Renal cortical epithelial cell (primary cell): ENCODE data around the gene GSTM4. TPM values are rescaled to one million over a fixed set of nuclear protein-coding genes. Genes with fewer than 3 reads are reported as not detected.

Source experiments
- DNase-seq: peaks from one replicate; pipeline ENCODE4 v3.0.0-alpha.2; 2011; ENCODE audit warnings: low read depth
- total RNA-seq: library from RNA; depleted of rRNA; stranded (reverse); fragments of >200 nt; gene quantifications from 2 replicates; pipeline ENCODE4 v1.2.3, GENCODE V29; 2014

The GSTM4 gene
- total RNA-seq = 12.2 and 17.8 TPM in 2 replicates

DNA sequence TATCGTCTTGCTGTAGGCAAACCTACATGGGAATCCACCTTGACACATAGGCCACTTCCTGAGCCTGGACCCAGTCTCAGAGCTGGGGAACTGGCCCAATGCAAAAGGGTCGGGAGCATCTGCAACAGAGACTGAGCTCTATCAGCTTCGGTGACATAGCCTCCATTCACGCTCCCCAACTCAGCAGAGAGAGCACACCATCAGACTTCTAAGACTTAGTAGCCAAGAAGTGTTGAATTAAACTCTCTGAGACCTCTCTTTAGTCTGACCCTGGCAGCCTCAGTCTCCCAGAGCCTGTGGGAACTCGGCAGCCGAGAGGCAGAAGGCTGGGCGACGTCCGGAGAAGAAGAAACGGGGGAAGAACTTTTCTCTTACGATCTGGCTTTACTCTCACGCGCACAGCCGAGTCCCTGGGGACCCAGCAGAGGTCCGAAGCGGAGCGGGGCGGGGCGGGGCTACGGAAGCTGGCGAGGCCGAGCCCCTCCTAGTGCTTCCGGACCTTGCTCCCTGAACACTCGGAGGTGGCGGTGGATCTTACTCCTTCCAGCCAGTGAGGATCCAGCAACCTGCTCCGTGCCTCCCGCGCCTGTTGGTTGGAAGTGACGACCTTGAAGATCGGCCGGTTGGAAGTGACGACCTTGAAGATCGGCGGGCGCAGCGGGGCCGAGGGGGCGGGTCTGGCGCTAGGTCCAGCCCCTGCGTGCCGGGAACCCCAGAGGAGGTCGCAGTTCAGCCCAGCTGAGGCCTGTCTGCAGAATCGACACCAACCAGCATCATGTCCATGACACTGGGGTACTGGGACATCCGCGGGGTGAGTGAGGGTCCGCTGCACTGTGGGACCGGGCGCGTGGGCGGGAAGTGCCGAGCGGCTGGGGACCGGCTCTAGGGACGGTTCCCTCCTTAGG lies at the start of gene GSTM4:
TSS of gene GSTM4 (plus strand) at position 485 of the 905 bp plus-strand sequence. CDS start at position 776, 291 bp downstream.
- peak; percentile 33 for DNase-seq

- DNase-seq = no peak
Measured at GRCh38 chr1:109609881-109610280, 46.0 kb upstream of the GSTM4 start.

GRCh38 chr1:109610609-109611307 lies 45.1 kb upstream of the GSTM4 start:
- DNase-seq = peak; percentile 66

DNA sequence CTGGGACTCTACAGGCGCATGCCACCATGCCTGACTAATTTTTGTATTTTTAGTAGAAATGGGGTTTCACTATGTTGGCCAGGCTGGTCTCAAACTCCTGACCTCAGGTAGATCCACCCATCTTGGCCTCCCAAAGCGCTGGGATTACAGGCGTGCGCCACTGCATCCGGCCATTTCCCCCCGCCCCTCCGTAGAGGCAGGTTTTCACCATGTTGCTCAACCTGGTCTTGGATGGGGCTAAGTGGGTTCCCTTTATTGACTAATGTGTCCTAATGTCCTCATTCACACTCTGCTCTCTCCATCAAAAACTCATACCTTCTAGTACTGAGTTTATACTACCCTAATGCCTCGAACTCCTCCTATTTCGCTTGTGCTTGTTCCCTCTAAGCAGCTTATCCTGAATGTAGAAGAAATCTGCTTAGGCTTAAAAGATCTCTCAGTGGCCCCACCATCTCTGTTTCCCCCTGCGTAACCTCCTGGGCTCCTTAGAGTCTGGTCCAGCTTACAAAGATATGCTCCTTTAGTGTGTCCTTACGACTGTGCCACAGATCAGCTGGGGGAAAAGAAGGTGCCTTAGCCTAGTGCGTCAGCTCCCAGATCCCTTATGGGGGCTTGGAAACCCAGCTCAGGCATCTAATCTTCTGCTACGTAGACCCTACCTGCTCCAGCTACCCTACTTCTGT lies 44.5 kb upstream of the GSTM4 start:
- DNase-seq = no peak

GRCh38 chr1:109613361-109614147 lies 42.3 kb upstream of the GSTM4 start:
- DNase-seq = no peak

DNA sequence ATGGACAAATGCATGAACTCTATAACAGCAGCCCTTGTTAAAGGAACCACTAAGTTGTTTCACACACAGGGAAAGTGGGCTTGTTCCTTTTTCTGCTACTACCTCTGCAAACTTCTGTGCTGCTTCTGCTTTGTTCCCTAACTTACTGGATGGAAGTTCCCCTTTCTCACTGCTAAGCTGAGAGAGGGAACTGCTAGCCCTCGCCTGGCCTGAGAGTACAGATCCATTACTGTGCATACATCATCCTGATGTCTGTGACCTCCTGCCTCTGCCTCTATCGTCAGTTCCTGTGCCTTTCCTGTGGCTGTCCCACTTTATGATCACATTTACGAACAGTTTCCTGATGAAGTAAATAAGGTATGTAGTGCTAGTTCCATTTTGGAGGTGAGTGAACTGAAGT lies 40.0 kb upstream of the GSTM4 start:
- no peak for DNase-seq

DNA sequence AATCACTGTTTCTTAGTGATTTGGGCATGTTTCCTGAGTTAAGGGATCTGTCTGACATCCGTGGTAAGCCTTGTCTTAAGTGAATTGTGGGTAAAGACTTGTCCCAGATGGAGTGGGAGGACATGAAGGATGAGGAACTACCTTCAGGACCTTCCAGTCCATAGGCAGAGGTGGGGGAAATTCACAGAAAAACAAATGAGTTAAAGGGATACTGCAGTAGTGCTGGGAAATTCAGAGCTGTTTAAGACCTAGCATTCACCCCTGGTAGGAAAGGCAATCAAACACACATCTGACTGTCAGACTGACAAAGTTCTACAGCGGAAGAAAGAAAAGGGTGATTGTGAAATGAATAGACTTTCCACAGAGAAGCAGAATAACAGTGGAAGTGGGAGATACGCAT lies 39.5 kb upstream of the GSTM4 start:
- no peak for DNase-seq

GRCh38 chr1:109617291-109617801 lies 38.6 kb upstream of the GSTM4 start:
- DNase-seq = peak; percentile 98

- no peak for DNase-seq
Measured at GRCh38 chr1:109618661-109619575, 37.0 kb upstream of the GSTM4 start.

DNA sequence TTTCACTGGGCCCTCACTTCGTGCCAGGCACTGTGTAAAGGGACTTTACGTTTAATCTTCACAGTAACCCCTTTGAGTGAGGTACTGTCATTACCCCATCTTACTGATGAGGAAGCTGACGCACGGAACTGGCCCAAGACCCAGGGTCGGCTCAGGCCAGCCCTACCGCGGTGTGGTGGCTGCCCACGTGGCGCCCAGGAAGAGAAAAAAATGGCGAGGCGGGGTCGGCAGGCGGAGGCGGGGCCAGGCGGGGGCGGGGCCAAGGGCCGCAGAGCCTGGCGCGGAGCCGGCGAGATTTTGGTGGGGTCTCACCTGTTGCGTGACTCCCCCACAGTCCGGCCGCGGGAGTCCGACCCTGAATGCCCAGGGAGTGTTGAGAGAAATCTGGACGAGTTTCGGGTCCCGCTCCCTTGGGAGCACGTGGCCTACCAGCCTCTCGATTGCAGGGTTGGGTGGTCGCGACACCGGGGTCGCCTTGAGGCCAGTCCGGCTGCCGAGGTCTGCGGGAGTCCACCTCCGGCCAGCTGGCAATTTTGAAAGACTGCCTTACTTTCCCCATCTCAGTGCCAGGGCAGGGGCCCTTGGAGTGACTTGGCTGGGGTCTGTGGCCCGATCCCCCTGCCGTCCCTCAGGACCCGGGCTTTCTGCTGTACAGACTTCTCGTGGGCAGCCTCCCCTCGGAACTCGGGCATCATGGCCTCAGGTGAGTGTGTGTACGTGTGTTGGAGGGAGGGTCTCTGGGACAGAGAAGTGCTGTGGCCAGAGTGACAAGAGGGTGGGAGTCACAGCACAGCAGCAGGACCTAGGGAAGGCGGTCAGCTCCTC lies 36.1 kb upstream of the GSTM4 start, which contains the start of the genes AMPD2 and GNAT2:
TSS of gene AMPD2 (plus strand) at position 262 of the 825 bp plus-strand sequence. CDS start 1,339 bp downstream, outside the sequence.
TSS of gene GNAT2 (minus strand) at position 41 of the 825 bp plus-strand sequence. CDS start 6,746 bp downstream, outside the sequence.
- peak; percentile 78 for DNase-seq

DNA sequence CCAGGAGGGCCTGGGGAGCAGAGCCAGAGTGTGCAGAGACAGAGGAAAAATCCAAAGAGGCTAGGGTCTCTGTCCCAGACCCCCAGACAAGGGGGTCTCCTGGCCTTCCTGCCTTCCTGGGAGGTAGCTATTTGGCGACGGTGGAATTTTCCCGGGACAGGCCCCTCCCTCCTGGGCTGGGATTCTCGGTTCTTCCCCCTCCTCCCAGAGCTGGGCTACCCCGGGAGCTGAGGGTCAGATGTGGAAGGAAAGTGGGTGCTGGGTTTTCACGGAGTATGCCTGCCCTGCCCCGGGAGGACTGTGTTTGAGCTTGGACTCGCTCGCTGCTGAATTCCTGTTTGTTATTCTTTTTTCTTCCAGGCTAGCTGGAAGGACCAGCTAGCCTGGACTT lies 35.5 kb upstream of the GSTM4 start:
- DNase-seq = no peak

- peak; percentile 84 for DNase-seq
Measured at GRCh38 chr1:109620841-109621286, 35.0 kb upstream of the GSTM4 start.

DNA sequence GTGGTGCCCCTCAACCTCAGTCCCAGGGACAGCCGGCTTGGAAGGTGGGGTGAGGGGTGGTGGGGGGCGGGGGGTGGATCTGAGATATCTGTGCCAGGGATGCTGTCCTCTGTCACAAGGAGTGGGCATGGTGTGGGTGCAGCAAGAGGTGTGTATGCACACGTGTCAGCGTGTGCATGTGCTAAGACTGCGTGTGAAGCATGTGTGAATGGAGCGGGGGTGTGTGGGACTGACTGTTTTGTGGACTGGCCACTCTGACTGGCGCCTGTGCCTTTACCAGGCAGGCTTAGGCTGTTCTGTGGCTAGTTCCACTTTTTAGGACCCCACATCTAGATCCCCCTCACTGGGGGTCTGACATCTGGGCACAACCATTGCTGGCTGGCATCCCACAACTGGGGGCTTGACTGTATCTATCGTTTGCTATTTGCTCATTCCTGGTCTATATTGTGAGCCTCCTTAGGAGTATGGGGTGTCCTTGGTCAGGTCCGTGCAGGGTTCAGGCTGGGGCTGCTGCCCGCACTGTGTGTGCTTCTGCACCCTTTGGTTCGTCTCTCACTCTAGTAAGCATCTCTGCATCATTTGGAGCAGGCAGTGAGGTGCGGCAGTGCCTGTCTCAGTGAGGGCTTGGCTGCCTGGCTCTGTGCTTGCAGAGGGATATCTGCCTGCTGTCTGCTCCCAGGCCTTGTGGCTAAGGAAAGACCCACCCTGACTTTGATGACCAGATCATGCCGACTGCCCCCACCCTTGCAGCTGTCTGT lies 34.3 kb upstream of the GSTM4 start:
- DNase-seq = no peak

DNA sequence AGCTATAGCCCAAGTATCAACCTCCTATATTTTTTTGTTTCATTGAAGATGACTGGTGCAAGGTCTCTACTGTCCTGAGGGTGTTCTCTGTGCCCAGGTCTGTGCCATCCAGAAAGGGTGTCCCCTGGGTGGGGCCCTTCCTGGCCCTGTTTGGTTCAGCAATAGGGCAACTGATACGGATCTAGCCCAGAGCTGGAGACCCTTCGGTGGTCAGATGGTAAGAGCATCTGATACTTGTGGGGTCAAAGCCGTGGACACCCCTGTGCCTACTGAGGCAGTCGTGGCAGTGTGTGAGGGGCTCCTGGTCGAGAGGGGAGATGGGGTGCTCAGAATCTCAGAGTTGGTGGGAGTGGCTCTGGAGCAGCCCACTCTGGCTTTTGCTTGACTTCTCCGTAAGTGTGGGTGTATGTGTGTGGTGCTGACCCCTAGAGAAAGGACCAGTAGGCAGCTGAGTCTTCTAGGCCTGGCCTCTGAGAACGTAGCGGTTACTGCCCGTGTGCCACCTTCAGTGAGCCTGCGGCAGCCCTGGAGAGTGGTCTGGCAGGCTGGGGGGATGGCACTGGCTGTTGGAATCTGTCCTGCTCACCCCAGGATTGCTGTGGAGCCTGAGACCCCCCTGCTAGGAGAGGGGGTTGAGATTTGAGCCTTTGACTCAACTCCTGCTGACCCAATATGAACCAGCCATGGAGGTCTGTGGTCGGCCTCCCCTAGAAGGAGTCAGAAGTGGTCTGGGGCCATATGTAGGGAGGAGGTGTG lies 33.6 kb upstream of the GSTM4 start:
- DNase-seq = no peak

- DNase-seq = no peak
Measured at GRCh38 chr1:109622895-109623294, 33.0 kb upstream of the GSTM4 start.

DNA sequence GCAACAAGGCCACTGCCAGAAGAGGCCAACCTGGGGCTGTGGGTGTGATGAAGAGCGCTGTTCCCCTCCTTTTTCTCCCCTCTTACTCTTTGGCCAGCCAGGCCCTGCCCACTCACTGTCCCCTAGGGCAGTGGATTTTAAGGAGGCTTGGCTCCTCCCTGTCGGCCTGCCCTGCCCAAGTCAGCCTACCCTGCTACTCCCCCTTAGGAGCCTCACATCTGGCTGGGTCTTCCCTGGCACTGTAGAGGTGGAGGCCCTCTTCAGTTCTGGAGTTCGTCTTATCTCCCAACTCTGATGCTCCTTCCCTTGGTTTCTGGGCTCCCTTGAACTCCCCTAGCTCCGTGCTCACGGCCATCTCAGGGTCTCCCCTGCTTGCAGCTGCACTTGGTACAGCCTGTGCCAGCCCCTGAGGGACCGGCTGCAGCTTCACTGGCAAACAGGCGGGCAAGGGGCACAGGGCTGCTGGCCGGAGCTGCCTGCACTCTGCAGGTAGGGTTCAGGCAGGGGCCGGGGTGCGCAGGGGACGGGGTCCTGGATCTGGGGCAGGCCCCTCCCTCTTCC lies 32.2 kb upstream of the GSTM4 start:
- DNase-seq = no peak
